Endometrial microvascular endothelial cells (primary cell): Measurements from ENCODE around the gene ULBP2. TPM values are rescaled to one million over a fixed set of nuclear protein-coding genes. Genes with fewer than 3 reads are reported as not detected.
"Not testable (repeated sequence)": the region's sequence is repeated elsewhere in the genome, so short reads cannot be mapped to it uniquely, and the experiment has no call there.

Experiments used
- in situ Hi-C: cut with HindIII; loops from 2 replicates; pipeline ENCODE4 v1.10.0; 2017; ENCODE audit warnings: low sequenced_read_pairs, low pct_unique_long_range_greater_than_20kb; ENCODE audit errors: inconsistent ontology term
- total RNA-seq: library from RNA; depleted of rRNA; stranded (reverse); fragments of >200 nt; gene quantifications from one replicate; pipeline ENCODE4 v1.2.3, GENCODE V29; 2015; ENCODE audit errors: inconsistent ontology term

ULBP2 gene
- total RNA-seq, 1 donor from 2014 or later = 27.2 TPM

GRCh38 chr6:149962461-149963211 lies 20.8 kb downstream of the ULBP2 start:
- in situ Hi-C loops = no loop called here

GRCh38 chr6:149963212-149963461 lies 21.3 kb downstream of the ULBP2 start:
- in situ Hi-C loops = no loop called here

- in situ Hi-C loops = no loop called here
These were observed 21.9 kb downstream of the ULBP2 start, which contains the start of gene ULBP1 for GRCh38 chr6:149963462-149964307. ULBP1 (plus strand) TSS chr6:149963943; CDS start chr6:149964050, 107 bp downstream.

GRCh38 chr6:149964308-149965193 lies 22.7 kb downstream of the ULBP2 start:
- in situ Hi-C loops = no loop called here

- in situ Hi-C loops = no loop called here
These were observed 23.6 kb downstream of the ULBP2 start for GRCh38 chr6:149965194-149966020.

DNA sequence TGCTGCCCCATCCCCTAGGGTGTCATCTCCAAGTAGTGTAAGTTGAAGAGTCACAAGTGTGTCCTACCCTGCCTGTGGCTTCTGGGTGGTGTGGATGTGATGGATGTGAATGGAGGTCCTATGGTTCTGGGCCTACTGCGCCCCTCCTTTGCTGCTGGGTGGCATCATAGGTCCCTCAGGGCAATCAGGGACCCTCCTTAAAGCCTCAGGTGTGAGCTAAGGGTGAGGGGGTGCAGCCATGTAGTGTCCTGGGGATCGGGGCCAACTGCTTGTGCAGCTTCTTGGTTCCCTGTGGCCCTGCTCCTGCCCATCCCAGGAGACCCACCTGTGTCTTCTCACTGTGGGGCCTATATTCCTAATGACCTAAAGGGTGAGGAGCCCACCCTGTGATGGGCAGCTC lies 24.5 kb downstream of the ULBP2 start:
- in situ Hi-C loops = not testable (repeated sequence)

DNA sequence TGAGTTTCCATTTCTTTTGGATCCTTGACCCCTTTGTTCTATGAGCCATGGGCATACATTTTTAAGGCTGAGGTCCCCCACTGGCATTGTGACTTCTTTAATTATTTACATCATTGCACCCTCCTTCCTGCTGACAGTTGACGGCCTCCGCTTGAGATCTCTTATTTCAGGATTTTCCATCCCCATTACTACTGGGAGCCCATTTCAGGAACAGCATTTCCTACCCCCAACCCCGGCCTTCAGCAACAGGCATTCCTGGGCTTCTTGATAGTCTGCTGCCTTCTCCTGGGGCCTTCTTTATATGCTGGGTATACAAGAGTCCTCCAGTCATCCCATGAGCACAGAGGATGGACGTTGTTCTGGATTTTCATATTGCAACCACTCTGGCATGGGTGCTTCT lies 25.8 kb downstream of the ULBP2 start:
- in situ Hi-C loops = no loop called here

- in situ Hi-C loops = not testable (repeated sequence)
These were observed 26.2 kb downstream of the ULBP2 start for GRCh38 chr6:149967999-149968398.

- in situ Hi-C loops = not testable (repeated sequence)
These were observed 27.1 kb downstream of the ULBP2 start for GRCh38 chr6:149968909-149969308.

- in situ Hi-C loops = no loop called here
These were observed 27.8 kb downstream of the ULBP2 start for GRCh38 chr6:149969635-149970034.

GRCh38 chr6:149974394-149974793 lies 32.6 kb downstream of the ULBP2 start:
- in situ Hi-C loops = not testable (repeated sequence)

DNA sequence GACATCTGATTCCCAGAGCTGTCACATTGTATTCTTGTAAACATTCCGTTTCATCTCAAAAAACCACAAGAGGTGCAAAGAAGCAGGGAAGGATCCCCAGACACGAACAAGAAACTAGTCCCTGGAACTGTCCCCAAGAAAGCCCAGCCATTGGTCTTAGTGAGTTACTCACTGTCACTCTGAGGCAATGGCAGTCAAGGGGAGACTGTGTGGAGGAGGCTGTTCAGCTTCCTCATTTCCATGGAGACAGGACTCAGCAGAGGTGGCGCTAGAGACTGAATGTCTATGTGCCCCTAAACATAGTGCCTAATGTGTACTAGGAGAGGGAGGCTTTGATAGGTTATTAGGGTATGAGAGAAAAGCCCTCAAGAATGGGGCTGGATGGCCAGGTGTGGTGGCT lies 33.0 kb downstream of the ULBP2 start:
- in situ Hi-C loops = no loop called here

DNA sequence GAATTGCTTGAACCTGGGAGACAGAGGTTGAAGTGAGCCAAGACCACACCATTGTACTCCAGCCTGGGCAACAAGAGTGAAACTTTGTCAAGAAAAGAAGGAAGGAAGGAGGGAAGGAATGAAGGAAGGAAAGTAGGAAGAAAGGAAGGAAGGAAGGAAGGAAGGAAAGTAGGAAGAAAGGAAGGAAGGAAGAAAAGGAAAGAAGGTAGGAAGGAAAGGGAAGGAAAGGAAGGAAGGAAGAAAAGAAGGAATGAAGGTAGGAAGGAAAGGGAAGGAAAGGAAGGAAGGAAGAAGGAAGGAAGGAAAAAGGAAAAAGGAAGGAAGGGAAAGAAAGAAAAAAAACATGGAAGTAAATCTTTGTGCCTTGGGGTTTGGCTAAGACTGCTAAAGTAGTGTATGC lies 33.6 kb downstream of the ULBP2 start:
- in situ Hi-C loops = no loop called here

DNA sequence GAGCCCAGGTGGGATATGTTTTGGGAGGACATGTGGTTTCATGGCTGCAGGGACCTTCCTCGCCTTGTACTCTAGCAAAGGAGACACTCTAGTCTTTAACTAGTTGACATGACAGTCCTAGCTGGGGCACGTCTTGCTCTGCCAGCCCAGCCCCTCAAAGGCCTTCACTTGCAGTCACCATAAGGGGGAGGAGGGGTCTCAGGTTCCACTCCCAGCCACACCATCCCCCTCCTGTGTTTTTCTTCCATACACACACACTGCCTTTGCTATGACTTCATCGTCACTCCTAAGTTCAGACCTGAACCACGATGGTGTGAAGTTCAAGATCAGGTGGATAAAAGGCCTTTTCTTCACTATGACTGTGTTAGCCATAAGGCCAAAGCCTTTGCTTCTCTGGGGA lies 35.4 kb downstream of the ULBP2 start:
- in situ Hi-C loops = no loop called here

- in situ Hi-C loops = no loop called here
These were observed 36.8 kb downstream of the ULBP2 start for GRCh38 chr6:149978610-149979009.

GRCh38 chr6:149979293-149979692 lies 37.5 kb downstream of the ULBP2 start:
- in situ Hi-C loops = no loop called here

DNA sequence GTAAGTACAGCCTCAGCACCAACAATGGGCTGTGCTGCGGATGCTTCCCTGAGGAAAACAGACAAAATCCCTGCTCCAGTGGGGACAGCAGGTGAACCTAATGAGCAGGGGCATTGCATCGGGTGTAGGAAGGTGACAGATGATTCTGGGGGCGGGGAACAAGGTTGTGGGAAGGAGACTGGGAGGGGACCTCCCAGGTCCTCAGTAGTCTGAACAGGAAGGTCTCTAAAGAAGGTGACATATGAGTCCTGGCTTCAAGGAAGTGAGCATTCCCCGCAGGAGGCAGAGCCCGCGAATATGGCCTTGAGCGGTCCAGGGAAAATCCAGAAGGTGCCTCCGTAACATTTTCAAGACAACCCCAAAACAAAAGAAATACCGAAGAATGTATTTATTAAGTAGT lies 41.3 kb downstream of the ULBP2 start:
- in situ Hi-C loops = no loop called here

- in situ Hi-C loops = no loop called here
These were observed 43.0 kb downstream of the ULBP2 start for GRCh38 chr6:149984773-149985172.
